Sigmoid colon (tissue), 4 donors: ENCODE results near the gene RRM2.

ENCODE experiments used
- POLR2A ChIP-seq, 2 donors: fragments of 450-650 bp; IDR thresholded peaks; one replicate each; pipeline ENCODE4 v1.6.1; 2016; ENCODE audit warnings: antibody characterized with exemption in 2 of 2, mild to moderate bottlenecking in 2 of 2, moderate library complexity in 2 of 2
- POLR2AphosphoS5 ChIP-seq, 4 donors: sonication (generic); formaldehyde crosslinking; IDR thresholded peaks; one replicate each; pipeline ENCODE4 v1.6.1; 2017; ENCODE audit warnings: antibody characterized with exemption in 4 of 4
- TF ChIP-seq, protein P1 (sequence below), 4 experiments: fragments of 450-650 bp in 3 of 4; fragments of 200-600 bp in 1 of 4; IDR thresholded peaks; one replicate each; pipeline ENCODE4 v1.5.1; 2016 to 2019; ENCODE audit warnings: antibody characterized with exemption in 4 of 4, mild to moderate bottlenecking in 3 of 4, moderate library complexity in 2 of 4

DNA sequence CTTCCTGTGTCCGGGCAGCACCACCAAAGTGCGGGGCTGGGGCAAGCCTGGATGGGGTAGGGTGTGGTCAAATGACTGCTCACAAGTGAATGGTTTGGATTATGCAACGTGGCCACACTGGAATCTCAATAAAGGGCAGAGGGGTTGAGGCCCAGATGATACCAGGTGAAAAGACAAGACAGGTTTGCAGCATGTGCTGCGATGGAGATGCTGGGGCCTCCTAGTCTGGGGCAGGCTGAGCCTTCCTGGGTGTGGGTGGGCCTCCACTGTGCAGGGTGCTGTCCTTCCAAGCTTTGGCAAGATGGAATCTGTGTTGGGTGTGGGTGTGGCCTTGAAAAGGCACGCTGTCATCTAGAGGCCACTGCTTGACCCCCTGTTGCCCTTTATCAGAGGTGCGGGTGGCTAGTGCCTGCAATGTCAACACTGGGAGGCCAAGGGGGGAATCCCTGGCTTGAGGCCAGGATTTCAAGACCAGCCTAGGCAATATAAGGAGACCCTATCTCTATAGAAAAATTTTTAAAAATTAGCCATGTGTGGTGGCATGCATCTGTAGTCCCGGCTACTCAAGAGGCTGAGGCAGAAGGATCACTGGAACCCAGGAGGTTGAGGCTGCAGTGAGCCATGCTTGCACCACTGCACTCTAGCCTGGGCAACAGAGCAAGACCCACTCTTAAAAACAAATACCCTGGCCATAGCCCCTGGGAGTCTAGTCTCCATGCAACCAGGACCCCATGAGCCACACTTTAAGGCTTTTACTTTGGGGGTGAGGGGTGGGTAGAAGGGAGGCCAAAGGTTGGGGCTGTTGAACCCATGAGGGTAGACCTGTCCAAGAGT lies 13.8 kb downstream of the RRM2 start:
- TF ChIP-seq, protein P1, sequence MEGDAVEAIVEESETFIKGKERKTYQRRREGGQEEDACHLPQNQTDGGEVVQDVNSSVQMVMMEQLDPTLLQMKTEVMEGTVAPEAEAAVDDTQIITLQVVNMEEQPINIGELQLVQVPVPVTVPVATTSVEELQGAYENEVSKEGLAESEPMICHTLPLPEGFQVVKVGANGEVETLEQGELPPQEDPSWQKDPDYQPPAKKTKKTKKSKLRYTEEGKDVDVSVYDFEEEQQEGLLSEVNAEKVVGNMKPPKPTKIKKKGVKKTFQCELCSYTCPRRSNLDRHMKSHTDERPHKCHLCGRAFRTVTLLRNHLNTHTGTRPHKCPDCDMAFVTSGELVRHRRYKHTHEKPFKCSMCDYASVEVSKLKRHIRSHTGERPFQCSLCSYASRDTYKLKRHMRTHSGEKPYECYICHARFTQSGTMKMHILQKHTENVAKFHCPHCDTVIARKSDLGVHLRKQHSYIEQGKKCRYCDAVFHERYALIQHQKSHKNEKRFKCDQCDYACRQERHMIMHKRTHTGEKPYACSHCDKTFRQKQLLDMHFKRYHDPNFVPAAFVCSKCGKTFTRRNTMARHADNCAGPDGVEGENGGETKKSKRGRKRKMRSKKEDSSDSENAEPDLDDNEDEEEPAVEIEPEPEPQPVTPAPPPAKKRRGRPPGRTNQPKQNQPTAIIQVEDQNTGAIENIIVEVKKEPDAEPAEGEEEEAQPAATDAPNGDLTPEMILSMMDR (IDR thresholded peaks at IDR 0.05), result no peak
- TF ChIP-seq POLR2AphosphoS5 (IDR thresholded peaks at IDR 0.05), result no peak
- TF ChIP-seq POLR2A (IDR thresholded peaks at IDR 0.05), result no peak
